Caki2 (cell line): ENCODE results near the gene CHRM2. TPM values are rescaled to one million over a fixed set of nuclear protein-coding genes. Genes with fewer than 3 reads are reported as not detected.

ENCODE experiments used
- DNase-seq: peaks from one replicate; pipeline ENCODE4 v3.0.0-alpha.2; 2015; ENCODE audit warnings: low read depth
- in situ Hi-C: cut with HindIII; loops from 2 replicates; pipeline ENCODE4 v1.10.0; 2016; ENCODE audit warnings: low sequenced_read_pairs, low pct_unique_long_range_greater_than_20kb, mixed read lengths
- total RNA-seq: library from RNA; depleted of rRNA; stranded (reverse); fragments of >200 nt; shearing (Covaris generic); gene quantifications from 2 replicates; pipeline ENCODE4 v1.2.3, GENCODE V29; 2014; ENCODE audit warnings: low replicate concordance

Gene CHRM2
- total RNA-seq, 1 experiment from 2014 or later, result not detected

GRCh38 chr7:136942401-136942800 is 73.9 kb downstream of the CHRM2 start:
- in situ Hi-C loops, result no loop called here

GRCh38 chr7:136942994-136943393 is 74.5 kb downstream of the CHRM2 start:
- no peak for DNase-seq
- in situ Hi-C loops, result no loop called here

More at GRCh38 chr7:136942401-136942800, 73.9 kb downstream of the CHRM2 start:
- no peak for DNase-seq

- DNase-seq, result no peak
- in situ Hi-C loops, result no loop called here
Observed at GRCh38 chr7:136947347-136947746, 78.9 kb downstream of the CHRM2 start.

GRCh38 chr7:136950331-136950730 is 81.9 kb downstream of the CHRM2 start:
- in situ Hi-C loops, result no loop called here
- DNase-seq, result no peak

GRCh38 chr7:136953386-136953785 is 84.9 kb downstream of the CHRM2 start:
- peak; percentile 3 for DNase-seq
- in situ Hi-C loops, result no loop called here

GRCh38 chr7:136956232-136956631 is 87.8 kb downstream of the CHRM2 start:
- peak; percentile 2 for DNase-seq
- in situ Hi-C loops, result no loop called here

GRCh38 chr7:136956671-136957070 is 88.2 kb downstream of the CHRM2 start:
- peak; percentile 5 for DNase-seq
- in situ Hi-C loops, result no loop called here

GRCh38 chr7:136957391-136957790 is 88.9 kb downstream of the CHRM2 start:
- in situ Hi-C loops, result no loop called here
- DNase-seq, result no peak

- in situ Hi-C loops, result no loop called here
- no peak for DNase-seq
Observed at GRCh38 chr7:136958016-136958415, 89.6 kb downstream of the CHRM2 start.

- DNase-seq, result no peak
- in situ Hi-C loops, result no loop called here
Observed at GRCh38 chr7:136964347-136964746, 95.9 kb downstream of the CHRM2 start.

- in situ Hi-C loops, result no loop called here
- no peak for DNase-seq
Observed at GRCh38 chr7:136966825-136967224, 98.4 kb downstream of the CHRM2 start.

GRCh38 chr7:136969761-136970160 is 101.3 kb downstream of the CHRM2 start:
- no peak for DNase-seq
- in situ Hi-C loops, result no loop called here

GRCh38 chr7:136971776-136972175 is 103.3 kb downstream of the CHRM2 start:
- in situ Hi-C loops, result no loop called here

GRCh38 chr7:136976504-136977251 is 108.2 kb downstream of the CHRM2 start:
- in situ Hi-C loops, result no loop called here
- no peak for DNase-seq

More at GRCh38 chr7:136971776-136972175, 103.3 kb downstream of the CHRM2 start:
- no peak for DNase-seq

GRCh38 chr7:136993377-136993776 is 124.9 kb downstream of the CHRM2 start:
- no peak for DNase-seq
- in situ Hi-C loops, result no loop called here

GRCh38 chr7:136997735-136998134 is 129.3 kb downstream of the CHRM2 start:
- in situ Hi-C loops, result no loop called here
- no peak for DNase-seq

- no peak for DNase-seq
Observed at GRCh38 chr7:136998495-136998894, 130.0 kb downstream of the CHRM2 start.

GRCh38 chr7:137000621-137001020 is 132.2 kb downstream of the CHRM2 start:
- in situ Hi-C loops, result no loop called here
- no peak for DNase-seq

More at GRCh38 chr7:136998495-136998894, 130.0 kb downstream of the CHRM2 start:
- in situ Hi-C loops, result no loop called here

- in situ Hi-C loops, result no loop called here
- DNase-seq, result peak; percentile 5
Observed at GRCh38 chr7:137001041-137001440, 132.6 kb downstream of the CHRM2 start.

GRCh38 chr7:137001478-137001877 is 133.0 kb downstream of the CHRM2 start:
- in situ Hi-C loops, result no loop called here
- DNase-seq, result no peak
